Measurements from ENCODE around the gene UCHL3. TPM values are rescaled to one million over a fixed set of nuclear protein-coding genes. Genes with fewer than 3 reads are reported as not detected.

UCHL3 gene
- total and polyA plus RNA-seq, 2 experiments from 2014 or later: 64.6 to 143 TPM

DNA sequence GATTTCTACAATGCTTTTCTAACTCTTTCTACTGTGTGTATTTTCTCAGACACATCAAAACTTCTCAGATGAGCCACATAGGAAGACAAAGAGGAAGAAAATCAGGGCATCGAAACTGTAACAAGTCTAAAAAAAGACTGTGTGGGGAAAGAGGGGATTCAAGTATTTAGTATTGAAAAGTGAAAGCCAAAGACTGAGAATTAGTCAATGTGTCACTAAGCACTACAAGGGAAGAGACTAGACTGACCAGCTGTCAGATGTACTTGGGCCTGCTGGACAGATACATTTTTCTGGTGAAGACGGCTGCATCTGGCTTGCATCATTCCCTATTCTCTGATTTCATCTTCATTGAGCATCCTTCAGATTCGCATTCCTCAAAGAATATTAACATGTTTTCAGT lies 37.3 kb upstream of the UCHL3 start (continued):
- TF ChIP-seq, protein P1, sequence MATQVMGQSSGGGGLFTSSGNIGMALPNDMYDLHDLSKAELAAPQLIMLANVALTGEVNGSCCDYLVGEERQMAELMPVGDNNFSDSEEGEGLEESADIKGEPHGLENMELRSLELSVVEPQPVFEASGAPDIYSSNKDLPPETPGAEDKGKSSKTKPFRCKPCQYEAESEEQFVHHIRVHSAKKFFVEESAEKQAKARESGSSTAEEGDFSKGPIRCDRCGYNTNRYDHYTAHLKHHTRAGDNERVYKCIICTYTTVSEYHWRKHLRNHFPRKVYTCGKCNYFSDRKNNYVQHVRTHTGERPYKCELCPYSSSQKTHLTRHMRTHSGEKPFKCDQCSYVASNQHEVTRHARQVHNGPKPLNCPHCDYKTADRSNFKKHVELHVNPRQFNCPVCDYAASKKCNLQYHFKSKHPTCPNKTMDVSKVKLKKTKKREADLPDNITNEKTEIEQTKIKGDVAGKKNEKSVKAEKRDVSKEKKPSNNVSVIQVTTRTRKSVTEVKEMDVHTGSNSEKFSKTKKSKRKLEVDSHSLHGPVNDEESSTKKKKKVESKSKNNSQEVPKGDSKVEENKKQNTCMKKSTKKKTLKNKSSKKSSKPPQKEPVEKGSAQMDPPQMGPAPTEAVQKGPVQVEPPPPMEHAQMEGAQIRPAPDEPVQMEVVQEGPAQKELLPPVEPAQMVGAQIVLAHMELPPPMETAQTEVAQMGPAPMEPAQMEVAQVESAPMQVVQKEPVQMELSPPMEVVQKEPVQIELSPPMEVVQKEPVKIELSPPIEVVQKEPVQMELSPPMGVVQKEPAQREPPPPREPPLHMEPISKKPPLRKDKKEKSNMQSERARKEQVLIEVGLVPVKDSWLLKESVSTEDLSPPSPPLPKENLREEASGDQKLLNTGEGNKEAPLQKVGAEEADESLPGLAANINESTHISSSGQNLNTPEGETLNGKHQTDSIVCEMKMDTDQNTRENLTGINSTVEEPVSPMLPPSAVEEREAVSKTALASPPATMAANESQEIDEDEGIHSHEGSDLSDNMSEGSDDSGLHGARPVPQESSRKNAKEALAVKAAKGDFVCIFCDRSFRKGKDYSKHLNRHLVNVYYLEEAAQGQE (IDR thresholded peaks at IDR 0.05; ENCODE audit: unreplicated experiment): no peak
- TF ChIP-seq ZNF114 (CRISPR knock-in tag; IDR thresholded peaks at IDR 0.05): no peak
- no peak for TF ChIP-seq ZNF331 (CRISPR knock-in tag; IDR thresholded peaks at IDR 0.05; ENCODE audit: low read depth)
- TF ChIP-seq, protein P2, sequence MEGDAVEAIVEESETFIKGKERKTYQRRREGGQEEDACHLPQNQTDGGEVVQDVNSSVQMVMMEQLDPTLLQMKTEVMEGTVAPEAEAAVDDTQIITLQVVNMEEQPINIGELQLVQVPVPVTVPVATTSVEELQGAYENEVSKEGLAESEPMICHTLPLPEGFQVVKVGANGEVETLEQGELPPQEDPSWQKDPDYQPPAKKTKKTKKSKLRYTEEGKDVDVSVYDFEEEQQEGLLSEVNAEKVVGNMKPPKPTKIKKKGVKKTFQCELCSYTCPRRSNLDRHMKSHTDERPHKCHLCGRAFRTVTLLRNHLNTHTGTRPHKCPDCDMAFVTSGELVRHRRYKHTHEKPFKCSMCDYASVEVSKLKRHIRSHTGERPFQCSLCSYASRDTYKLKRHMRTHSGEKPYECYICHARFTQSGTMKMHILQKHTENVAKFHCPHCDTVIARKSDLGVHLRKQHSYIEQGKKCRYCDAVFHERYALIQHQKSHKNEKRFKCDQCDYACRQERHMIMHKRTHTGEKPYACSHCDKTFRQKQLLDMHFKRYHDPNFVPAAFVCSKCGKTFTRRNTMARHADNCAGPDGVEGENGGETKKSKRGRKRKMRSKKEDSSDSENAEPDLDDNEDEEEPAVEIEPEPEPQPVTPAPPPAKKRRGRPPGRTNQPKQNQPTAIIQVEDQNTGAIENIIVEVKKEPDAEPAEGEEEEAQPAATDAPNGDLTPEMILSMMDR (conservative IDR thresholded peaks at IDR 0.05; ENCODE audit: low read depth in 2 of 2): no peak
- no peak for TF ChIP-seq NANOG (IDR thresholded peaks at IDR 0.05; ENCODE audit: borderline replicate concordance)
- TF ChIP-seq JUNB (IDR thresholded peaks at IDR 0.05; ENCODE audit: unreplicated experiment): no peak
- no peak for TF ChIP-seq EZH2phosphoT487 (IDR thresholded peaks at IDR 0.05; ENCODE audit: unreplicated experiment)
- TF ChIP-seq EZH2 (IDR thresholded peaks at IDR 0.05; ENCODE audit: low read depth, unreplicated experiment): no peak

DNA sequence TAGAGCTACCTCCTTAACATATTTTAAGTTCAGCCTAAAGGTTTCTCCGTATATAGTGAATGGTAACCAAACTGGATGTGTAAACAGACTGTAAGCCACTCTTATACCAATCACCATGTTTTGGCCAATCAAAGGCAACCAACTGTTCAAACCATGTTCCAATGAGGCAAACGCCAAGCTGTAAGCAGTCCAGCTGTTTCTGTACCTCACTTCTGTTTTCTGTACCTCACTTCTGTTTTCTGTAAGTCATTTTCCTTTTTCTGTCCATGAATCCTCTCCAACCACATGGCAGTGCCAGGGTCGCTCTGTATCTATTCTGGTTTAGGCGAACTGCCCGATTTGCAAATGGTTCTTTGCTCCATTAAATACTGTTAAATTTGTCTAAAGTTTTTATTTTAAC lies 36.3 kb upstream of the UCHL3 start:
- Mint-ChIP-seq H3K9me3 (peaks cover 7% of the 10 kb centered on the region), H3K27me3 (ENCODE audit: insufficient read depth, low read depth, poor library complexity) (no peaks in the 10 kb centered on the region), H3K4me3 (no peak overlapping the region), H3K4me1 (no peaks in the 10 kb centered on the region), H3K27ac (no peak overlapping the region), H3K36me3 (ENCODE audit: low read depth) (peaks cover 7% of the 10 kb centered on the region; the same call in 1 of the 3 replicates)
- H3K4me2 ChIP-seq: no peak overlapping the region
- no peak for DNase-seq (ENCODE audit: low spot score)
- 0 out of 2 replicates have a peak, but pooled peaks cover 3% of the 10 kb centered on the region for H3K9me2 ChIP-seq (ENCODE audit: insufficient read depth)
- H3K36me3 ChIP-seq (ENCODE audit: insufficient read depth): no peaks in the 10 kb centered on the region
- no peaks in the 10 kb centered on the region for H3K4me1 ChIP-seq (ENCODE audit: insufficient read depth)
- no peak for ATAC-seq
- no peaks in the 10 kb centered on the region for H3K79me2 ChIP-seq (replicated peaks; ENCODE audit: insufficient read depth)
- H3F3A ChIP-seq (replicated peaks; ENCODE audit: low read depth): no peaks in the 10 kb centered on the region
- peak overlapping the region; percentile 16; the same call in 1 of the 2 replicates for H2AFZ ChIP-seq
- no peak overlapping the region for H3K4me3 ChIP-seq
- H3K27ac ChIP-seq (ENCODE audit: low read depth): no peak overlapping the region
- H4K20me1 ChIP-seq (replicated peaks; ENCODE audit: insufficient read depth): no peaks in the 10 kb centered on the region
- H3K27me3 ChIP-seq (ENCODE audit: insufficient read depth): no peaks in the 10 kb centered on the region
- TF ChIP-seq STAT1 (IDR thresholded peaks at IDR 0.05; ENCODE audit: unreplicated experiment): no peak
- TF ChIP-seq, protein P3, sequence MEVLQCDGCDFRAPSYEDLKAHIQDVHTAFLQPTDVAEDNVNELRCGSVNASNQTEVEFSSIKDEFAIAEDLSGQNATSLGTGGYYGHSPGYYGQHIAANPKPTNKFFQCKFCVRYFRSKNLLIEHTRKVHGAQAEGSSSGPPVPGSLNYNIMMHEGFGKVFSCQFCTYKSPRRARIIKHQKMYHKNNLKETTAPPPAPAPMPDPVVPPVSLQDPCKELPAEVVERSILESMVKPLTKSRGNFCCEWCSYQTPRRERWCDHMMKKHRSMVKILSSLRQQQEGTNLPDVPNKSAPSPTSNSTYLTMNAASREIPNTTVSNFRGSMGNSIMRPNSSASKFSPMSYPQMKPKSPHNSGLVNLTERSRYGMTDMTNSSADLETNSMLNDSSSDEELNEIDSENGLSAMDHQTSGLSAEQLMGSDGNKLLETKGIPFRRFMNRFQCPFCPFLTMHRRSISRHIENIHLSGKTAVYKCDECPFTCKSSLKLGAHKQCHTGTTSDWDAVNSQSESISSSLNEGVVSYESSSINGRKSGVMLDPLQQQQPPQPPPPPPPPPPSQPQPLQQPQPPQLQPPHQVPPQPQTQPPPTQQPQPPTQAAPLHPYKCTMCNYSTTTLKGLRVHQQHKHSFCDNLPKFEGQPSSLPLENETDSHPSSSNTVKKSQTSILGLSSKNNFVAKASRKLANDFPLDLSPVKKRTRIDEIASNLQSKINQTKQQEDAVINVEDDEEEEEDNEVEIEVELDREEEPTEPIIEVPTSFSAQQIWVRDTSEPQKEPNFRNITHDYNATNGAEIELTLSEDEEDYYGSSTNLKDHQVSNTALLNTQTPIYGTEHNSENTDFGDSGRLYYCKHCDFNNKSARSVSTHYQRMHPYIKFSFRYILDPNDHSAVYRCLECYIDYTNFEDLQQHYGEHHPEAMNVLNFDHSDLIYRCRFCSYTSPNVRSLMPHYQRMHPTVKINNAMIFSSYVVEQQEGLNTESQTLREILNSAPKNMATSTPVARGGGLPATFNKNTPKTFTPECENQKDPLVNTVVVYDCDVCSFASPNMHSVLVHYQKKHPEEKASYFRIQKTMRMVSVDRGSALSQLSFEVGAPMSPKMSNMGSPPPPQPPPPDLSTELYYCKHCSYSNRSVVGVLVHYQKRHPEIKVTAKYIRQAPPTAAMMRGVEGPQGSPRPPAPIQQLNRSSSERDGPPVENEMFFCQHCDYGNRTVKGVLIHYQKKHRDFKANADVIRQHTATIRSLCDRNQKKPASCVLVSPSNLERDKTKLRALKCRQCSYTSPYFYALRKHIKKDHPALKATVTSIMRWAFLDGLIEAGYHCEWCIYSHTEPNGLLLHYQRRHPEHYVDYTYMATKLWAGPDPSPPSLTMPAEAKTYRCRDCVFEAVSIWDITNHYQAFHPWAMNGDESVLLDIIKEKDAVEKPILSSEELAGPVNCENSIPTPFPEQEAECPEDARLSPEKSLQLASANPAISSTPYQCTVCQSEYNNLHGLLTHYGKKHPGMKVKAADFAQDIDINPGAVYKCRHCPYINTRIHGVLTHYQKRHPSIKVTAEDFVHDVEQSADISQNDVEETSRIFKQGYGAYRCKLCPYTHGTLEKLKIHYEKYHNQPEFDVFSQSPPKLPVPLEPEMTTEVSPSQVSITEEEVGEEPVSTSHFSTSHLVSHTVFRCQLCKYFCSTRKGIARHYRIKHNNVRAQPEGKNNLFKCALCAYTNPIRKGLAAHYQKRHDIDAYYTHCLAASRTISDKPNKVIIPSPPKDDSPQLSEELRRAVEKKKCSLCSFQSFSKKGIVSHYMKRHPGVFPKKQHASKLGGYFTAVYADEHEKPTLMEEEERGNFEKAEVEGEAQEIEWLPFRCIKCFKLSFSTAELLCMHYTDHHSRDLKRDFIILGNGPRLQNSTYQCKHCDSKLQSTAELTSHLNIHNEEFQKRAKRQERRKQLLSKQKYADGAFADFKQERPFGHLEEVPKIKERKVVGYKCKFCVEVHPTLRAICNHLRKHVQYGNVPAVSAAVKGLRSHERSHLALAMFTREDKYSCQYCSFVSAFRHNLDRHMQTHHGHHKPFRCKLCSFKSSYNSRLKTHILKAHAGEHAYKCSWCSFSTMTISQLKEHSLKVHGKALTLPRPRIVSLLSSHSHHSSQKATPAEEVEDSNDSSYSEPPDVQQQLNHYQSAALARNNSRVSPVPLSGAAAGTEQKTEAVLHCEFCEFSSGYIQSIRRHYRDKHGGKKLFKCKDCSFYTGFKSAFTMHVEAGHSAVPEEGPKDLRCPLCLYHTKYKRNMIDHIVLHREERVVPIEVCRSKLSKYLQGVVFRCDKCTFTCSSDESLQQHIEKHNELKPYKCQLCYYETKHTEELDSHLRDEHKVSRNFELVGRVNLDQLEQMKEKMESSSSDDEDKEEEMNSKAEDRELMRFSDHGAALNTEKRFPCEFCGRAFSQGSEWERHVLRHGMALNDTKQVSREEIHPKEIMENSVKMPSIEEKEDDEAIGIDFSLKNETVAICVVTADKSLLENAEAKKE (CRISPR knock-in tag; IDR thresholded peaks at IDR 0.05): no peak
- TF ChIP-seq ZNF331 (CRISPR knock-in tag; IDR thresholded peaks at IDR 0.05; ENCODE audit: low read depth): no peak
- TF ChIP-seq, protein P1 (IDR thresholded peaks at IDR 0.05; ENCODE audit: unreplicated experiment): no peak
- no peak for TF ChIP-seq ZNF114 (CRISPR knock-in tag; IDR thresholded peaks at IDR 0.05)

Measured in GM23338 (cell line).